HG02678 (cell line): Measurements from ENCODE around the gene SASS6.

Experiments used
- ATAC-seq: cut with Tn5 transposase; IDR thresholded peaks from one replicate; pipeline ENCODE4 v1.9.1; 2021; ENCODE audit warnings: mild to moderate bottlenecking, moderate library complexity; ENCODE audit not compliant: unreplicated experiment

The SASS6 gene

DNA sequence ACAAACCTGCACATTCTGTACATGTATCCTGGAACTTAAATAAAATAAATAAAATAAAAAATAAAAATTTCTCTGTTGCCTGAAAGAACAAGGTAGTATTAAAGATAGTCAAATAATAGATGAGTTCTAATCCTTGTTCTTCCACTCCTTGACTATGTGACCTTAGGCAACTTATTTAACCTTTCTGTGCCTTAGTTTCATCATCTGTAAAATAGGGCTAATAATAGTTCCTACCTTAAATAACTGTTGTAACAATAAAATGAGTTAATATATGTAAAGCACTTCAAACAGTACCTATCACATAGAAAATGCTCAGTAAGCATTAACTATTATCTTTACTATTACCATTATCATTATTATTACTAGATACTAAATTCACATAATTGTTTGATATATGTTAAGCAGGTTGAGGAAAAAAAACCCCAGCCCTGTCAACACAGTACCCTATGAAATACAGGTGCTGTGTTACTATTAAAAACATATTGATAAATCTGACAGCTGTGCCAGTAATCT, 23.1 kb downstream of the SASS6 start:
- no peak for ATAC-seq

DNA sequence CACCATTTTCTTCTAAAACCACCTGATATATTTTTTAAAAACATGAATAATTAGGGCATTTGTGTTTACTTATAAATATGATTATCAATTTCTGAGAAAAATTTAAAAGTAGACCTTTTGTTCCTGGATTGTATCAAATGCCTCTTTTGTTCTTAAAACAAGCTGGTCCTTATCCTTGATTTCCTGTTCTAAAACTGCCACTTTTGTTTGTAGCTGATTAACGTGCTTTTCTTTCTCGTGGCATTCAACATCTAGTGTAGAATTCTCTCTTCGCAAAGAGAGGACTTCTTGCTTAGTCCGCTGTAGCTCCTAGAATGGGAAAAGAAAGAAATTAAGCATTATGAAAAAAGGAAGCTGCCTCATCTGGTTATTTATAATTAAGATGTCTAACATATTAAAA, 25.0 kb downstream of the SASS6 start:
- no peak for ATAC-seq

DNA sequence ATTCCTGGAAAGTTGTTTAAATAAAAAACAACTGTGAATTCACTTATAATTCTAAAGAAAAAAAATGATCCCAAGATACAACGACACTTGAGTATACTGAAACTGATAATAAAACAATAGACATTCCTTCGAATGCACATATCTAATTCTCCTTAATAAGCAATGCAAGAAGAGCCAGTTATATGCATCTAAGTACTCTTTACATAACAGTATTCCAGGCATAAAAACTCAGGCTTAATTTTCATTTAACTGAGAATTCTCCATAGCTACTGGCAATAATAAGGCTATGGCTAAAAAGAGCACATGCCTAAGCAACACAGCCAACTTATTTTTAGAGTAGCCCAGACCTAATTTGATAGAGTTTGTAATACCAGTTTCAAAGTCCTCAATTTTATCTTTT, 31.2 kb downstream of the SASS6 start:
- no peak for ATAC-seq

DNA sequence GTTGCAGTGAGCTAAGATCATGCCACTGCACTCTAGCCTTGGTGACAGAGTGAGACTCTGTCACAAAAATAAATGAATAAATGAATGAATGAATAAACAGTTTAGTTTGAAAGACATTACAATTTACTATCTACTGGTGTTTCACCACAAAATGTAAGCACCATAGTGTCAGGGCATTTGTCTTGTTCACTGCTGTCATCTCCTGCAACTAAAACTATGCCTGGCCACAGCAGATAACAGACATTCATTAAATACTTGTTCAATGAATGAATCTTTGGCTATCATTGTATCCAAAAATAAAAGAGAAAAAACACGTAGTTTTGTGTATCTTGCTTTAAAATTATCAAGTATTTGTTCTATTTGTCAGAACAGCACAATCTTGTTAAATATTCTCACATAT, 32.5 kb downstream of the SASS6 start:
- ATAC-seq, result no peak

DNA sequence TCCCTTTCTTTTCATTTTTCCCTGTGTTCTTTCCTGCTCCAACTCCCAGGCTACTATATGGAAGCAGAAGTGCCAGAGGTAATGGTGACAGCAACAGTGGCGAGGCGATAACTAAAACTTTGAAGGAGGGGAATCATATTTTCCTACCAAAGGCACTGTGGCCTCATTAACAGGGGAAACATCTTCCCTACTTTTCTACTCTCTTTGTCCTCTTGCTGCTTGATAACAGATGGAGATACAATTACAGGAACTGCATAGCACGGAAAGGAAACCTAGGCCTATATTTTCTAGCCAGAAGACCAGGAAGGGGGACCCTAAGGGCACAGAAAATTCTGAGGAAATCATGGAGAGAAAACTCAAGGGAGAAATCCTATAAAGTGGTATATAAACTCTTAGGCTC, 42.3 kb downstream of the SASS6 start:
- ATAC-seq, result no peak

DNA sequence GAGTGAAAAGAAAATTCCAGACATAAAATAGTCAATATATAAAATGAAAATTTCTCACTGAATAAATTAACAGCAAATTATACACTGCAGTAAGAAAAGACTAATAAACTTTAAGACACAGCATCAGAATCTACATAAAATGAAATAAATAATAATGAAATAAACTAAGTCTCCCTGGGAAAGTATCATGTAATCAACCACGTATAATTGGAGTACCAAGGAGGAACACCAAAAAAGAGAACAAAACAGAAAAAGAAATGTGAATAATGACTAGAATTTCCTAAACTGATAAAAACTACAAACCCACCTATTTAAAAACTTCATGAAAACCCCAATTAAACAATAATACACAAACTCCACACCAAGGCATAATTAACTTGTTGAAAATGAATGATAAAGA, 43.6 kb downstream of the SASS6 start:
- ATAC-seq, result no peak

DNA sequence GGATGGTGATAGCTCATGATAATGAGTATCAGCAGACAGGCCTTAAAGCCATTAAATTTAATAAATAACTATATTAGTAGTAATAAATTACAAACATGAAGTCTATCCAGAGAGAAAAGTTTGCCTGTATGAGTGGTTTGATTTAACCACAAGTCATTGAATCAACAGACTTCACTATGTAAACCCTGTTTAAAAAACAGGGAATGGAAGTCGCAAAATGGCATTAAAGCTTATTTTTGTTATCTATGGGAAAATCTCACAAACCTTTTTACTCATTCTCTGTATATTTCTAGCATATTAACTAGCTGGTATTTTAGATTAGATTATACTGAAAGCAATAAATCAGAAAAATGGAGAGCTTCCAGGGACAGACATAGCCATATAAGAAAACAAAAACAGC, 45.3 kb downstream of the SASS6 start:
- no peak for ATAC-seq

DNA sequence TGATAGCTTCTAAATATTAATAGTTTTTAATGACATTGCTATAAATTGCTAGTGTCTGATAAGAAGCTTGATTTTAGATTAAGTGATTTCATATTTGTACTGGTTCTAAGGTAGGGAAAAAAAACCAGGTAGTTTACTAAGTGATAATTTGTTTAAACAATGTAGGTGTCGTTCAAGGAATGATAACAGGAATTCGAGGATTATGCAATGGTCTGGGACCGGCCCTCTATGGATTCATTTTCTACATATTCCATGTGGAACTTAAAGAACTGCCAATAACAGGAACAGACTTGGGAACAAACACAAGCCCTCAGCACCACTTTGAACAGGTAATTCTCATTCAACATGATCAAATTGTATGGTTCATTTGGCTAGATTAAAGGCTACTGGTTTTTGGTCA, 52.4 kb downstream of the SASS6 start:
- no peak for ATAC-seq

DNA sequence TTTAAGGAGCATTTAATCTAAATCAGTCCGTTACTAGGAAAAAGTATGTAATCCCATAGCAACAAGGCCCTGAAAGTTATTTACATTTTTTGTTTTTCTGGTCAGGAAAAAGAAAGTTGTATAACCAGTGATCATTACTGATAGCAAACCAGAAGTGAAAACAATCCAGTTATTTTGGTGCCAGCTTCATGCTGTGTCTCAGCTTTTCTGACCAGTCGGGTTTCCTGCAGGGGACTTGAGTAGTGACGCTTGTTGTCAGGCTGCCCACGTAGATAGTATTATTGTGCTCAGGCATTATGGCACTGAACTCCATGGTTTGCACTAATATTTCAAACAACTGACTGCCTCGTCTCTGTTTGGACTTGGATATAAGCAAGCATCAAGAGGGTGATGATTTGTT, 55.2 kb downstream of the SASS6 start:
- ATAC-seq, result peak; percentile 61

DNA sequence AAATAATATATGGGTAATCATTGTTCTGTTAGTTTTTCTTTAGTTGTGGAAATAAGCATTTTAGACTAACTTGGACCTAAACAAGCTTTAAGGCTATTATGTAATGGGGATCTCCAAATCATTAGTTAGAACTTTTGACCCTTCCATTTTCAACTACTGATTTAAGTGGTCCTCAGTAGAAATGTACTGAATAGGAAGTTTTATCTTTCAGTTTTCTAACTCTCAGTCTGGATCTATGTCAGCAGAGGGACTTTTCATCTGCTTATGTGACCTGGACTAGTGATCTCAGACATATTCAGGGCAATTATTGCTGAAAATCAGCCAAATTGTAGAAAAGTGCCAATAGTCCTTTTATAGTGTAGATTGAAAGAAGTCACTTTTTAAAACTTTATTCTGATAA, 56.0 kb downstream of the SASS6 start:
- peak; percentile 79 for ATAC-seq

DNA sequence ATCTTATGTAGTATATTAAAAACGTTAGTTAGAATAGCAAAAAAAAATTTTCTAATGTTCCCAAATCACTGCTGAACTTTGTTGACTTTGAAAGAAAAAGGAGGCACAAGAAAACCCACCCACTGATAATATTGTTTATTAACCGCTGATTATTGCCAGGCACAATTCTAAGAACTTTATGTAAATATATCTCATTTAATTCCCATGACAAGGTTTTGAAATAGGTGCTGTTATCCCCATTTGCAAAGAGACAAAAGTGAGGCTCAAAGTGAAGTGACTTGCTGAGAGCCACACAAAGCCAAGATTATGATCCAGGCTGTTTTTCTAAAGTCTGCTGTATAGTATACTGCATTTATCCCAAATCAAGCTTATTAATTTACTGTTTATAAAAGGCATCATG, 56.4 kb downstream of the SASS6 start:
- ATAC-seq, result peak; percentile 9

DNA sequence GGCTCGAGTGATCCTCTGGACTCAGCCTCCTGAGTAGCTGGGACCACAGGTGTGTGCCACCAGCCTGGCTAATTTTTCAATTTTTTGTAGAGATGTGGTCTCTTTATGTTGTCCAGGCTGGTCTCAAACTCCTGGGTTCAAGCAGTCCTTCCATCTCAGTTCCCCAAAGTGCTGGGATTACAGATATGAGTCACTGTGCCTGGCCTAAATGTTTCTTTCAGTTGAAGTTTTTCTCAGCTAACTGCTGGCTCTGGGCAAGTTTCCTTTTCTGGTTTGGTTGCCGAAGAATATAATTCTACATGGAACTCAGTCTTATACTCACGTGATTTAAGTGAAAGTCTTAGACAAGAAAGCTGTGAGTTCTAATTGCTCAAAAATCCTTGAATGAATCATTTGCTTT, 57.0 kb downstream of the SASS6 start:
- peak; percentile 40 for ATAC-seq

DNA sequence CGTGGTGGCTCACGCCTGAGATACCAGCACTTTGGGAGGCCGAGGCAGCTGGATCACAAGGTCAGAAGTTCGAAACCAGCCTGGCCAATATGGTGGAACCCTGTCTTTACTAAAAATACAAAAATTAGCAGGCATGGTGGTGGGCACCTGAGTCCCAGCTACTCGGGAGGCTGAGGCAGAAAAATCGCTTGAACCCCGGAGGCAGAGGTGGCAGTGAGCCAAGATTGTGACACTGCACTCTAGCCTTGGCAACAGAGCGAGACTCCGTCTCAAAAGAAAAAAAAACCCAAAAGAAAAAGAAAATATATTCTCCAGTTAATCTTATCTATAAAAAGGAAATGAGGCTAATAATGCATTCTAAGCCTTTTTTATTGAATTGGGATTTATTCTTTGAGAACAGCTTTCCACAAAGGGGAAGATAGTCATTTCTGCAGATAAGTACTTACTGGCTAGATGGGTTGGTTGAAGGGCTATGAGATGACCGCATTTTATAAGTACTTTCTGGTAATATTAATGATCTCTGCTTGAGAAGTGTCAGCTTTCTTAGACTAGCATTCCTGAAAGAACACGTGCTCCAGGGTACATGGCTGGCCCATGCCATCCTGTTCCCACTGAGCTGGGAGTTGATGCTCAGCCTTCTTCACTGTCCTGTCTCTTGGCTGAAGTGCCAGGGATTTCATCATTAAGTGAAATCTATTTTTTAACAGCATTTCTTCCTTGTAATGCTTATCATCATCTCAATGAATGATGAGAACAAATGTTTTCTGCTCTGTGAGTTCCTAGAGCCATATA, 57.9 kb downstream of the SASS6 start:
- ATAC-seq, result no peak

DNA sequence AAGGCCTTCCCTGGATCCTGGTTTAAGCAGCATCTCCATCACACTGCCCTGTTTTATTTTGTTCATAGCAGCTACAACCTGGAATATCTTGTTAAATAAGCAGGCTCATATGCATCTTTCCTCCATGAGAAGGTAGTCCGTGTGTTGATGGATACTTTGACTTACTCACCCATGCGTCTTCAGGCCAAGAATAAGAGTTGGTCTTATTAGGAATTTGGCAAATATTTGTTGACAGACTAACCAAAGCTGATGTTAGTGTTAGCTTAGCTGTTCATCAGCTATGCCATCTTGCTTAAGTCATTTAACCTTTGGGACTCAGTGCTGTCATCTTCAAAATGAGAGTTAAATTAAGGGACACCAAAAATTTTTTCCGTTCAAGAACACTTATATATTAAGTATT, 59.2 kb downstream of the SASS6 start:
- ATAC-seq, result no peak

DNA sequence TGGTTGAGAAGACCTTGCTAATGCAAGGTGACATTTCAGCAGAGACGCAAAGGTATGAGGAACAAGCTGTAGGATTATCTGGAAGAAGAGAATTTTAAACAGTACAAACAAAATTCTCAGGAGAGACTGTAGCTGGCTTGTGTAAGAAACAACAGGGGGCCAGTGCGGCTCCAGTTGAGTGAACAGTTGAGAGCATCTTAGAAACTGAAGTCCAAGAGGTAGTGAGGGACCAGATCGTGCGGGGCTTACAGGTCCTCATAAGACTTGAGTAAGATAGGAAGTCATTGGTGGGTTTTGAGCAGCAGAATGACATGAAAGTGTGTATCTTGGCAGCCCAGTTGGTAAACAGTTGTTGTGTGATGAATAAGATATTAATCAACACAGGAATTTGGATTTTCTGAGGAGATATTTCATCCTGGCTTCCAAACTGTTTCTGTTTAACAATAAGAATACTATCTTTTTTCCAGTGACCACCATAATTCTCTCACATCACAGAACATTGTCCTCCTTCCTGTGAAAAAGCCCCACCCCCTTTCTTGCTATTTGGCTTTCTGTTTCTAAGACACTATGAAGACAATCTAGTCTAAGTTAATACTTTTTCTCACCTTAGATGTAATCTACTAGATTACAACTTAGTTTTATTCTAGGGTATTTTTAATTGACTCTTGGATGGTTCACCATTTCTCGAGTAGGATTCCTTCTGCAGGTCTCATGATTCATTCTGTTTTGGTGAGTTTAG, 62.4 kb downstream of the SASS6 start:
- ATAC-seq, result no peak

DNA sequence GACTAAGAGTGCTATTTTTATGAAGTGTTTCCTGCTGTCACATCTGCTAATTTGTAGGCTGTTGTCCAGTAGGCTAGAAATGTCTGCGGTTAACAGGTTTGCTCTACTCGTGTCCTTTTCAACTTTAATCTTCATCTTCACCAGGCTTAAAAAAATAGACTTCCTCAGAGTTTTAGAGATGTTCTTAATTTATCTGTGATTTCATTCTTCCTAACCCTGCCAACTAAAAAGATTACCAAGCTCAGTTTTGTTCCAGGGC, 66.8 kb downstream of the SASS6 start:
- ATAC-seq, result no peak

DNA sequence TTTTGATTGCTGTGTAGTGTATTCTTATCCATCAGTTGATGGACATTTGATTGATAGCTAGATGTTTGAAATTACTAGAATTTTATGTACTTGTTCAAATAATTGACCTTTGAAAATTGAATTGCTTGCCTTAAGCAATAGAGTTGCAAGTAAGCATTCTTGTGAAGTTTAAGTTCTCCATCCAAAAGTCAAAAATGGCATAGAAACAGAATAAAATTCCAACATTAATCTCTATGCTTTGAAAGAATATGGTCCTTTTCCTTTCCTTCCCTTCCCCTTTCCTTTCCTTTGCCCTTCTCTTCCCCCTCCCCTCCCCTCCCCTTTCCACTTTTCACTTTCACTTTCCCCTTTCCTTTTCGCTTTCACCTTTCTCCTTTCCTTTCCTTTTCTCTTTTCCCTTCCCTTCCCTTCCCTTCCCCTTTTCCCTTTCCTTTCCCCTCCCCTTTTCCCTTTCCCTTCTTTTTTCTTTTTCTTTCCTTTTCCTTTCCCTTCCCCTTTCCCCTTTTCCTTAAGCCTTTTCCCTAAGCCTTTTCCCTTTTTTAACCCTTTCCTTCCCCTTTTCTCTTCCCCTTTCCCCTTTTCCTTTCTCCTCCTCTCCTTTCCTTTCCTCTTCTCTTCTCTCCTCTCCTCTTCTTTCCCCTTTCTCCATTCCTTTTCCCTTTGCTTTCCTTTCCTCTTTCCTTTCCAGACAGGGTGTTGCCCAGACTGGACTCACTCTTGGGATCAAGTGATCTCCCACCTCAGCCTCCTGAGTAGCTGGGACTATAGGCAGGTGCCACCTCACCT, 67.4 kb downstream of the SASS6 start:
- no peak for ATAC-seq

DNA sequence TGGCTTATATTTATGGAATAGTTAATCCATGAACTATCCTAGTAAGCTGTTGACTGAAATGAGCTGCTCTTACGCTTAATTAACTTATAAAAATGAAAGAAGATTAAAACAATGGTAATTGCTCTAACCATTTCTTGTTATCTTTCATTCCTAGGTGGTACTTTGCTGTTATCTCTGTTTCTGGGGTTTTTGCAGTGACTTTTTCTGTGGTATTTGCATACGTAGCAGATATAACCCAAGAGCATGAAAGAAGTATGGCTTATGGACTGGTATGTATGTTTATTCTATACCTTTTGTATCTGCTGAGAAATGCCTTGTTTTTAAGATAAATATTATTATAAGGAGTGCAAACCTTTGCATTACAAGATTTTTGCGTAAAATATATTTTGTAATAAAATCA, 71.0 kb downstream of the SASS6 start:
- no peak for ATAC-seq

DNA sequence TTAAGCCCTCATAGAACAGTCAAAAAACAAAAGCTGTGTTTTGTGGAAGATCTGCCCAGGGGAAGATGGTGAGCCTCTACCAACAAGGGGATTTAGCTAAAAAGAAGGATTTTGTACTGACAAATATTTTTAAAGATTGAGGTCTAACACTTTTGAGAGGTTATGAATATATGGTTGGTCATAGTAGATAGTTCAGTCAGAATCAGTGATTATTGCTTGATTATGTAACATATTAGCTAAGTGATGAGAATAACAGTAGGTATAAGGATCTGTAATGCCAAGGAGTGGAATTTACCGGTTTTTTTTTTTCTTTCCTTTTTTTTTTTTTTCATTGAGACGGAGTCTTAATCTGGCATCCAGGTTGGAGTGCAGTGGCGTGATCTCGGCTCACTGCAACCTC, 79.0 kb downstream of the SASS6 start:
- ATAC-seq, result no peak

DNA sequence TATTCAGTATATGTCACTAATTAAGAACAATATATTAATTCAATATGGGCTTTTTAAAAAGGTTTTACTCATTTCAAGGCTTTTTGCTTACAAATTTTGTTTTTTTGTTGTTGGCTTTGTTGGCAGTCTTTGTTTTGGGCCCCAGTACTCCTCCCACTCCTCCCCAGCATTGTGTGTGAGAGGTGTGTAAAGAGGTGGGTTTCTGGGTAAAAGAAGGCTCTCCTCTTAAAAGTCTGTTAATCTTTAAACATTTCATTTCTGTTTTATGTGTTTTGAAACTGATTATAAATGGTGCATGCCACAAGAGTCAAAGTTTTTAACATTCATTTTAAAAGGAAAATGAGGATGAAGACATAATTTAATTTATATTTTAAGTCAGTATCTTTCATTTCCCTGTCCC, 79.6 kb downstream of the SASS6 start:
- no peak for ATAC-seq

DNA sequence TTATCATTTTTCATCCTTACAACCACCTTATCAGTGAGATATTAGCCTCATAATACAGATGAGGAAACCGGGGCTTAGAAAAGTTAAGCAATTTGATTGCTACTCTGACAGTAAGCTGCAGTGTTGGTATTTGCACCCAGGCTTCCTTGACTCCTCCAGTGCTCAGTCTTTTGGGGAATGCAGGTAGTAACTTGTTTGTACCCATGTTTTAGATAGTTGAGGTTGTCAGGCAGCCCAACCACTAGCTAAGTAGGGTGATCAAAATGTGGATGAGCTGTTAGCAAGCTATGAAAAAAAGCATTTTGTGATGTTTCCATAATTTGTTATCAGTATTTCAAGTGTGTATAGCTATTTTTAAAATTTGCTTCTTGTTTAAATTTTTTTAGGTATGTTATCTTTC, 80.8 kb downstream of the SASS6 start:
- no peak for ATAC-seq

DNA sequence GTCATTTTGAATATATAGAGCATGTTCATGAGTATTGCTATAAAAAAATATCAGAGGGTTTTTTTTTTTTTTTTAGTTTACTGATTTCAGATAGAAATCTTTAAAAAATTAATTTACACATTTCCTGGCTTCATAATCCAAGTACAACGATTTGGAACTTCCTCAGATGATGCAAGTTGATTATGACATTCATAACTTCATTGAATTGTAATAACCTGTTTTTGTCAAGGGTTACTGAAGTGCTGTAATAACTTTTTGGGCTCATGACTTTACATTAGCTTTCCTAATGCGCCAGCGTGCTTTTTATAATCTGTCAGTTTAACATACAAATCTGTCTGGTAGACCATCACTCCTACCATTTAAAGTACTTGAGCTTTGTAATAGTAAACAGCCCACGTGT, 81.3 kb downstream of the SASS6 start:
- no peak for ATAC-seq
